Liver (tissue), 9 donors: ENCODE measurements around the gene RABEP2. TPM values are rescaled to one million over a fixed set of nuclear protein-coding genes. Genes with fewer than 3 reads are reported as not detected.
A peak's percentile ranks its signal among the peaks of the same experiment; 100 is the strongest.

ENCODE experiments used
- DNase-seq: peaks from one replicate; pipeline ENCODE4 v3.0.0-alpha.2; 2017; ENCODE audit warnings: low spot score
- H3K27ac ChIP-seq, 2 donors: one replicate each; pipeline ENCODE4 v1.7.0; 2013; ENCODE audit warnings: inconsistent platforms in 2 of 2, low read length in 2 of 2, control low read depth in 1 of 2, low read depth in 1 of 2, mild to moderate bottlenecking in 1 of 2
- H3K27me3 ChIP-seq, 4 donors: one replicate each; pipeline versions ENCODE4 v1.6.1 to v1.7.0; 2013; ENCODE audit warnings: low read length in 3 of 4, inconsistent platforms in 1 of 4, mild to moderate bottlenecking in 1 of 4, moderate library complexity in 1 of 4; ENCODE audit not compliant: control insufficient read depth in 4 of 4, insufficient read depth in 4 of 4
- H3K36me3 ChIP-seq, 4 donors: one replicate each; pipeline versions ENCODE4 v1.6.1 to v1.7.0; 2013; ENCODE audit warnings: low read length in 3 of 4, mild to moderate bottlenecking in 3 of 4, low read depth in 1 of 4, moderate library complexity in 1 of 4; ENCODE audit not compliant: control insufficient read depth in 4 of 4, insufficient read depth in 3 of 4
- H3K4me1 ChIP-seq, 4 donors: one replicate each; pipeline versions ENCODE4 v1.6.1 to v1.7.0; 2013; ENCODE audit warnings: low read length in 3 of 4, mild to moderate bottlenecking in 3 of 4, moderate library complexity in 1 of 4; ENCODE audit not compliant: control insufficient read depth in 4 of 4, insufficient read depth in 4 of 4
- H3K4me3 ChIP-seq, 3 donors: one replicate each; pipeline versions ENCODE4 v1.6.1 to v1.7.0; 2013; ENCODE audit warnings: low read length in 3 of 3, control low read depth in 1 of 3, low read depth in 1 of 3, mild to moderate bottlenecking in 1 of 3
- H3K9ac ChIP-seq, 2 donors: one replicate each; pipeline ENCODE4 v1.7.0; 2013; ENCODE audit warnings: low read length in 2 of 2, mild to moderate bottlenecking in 2 of 2, moderate library complexity in 2 of 2, control low read depth in 1 of 2, low read depth in 1 of 2
- H3K9me3 ChIP-seq, 4 donors: one replicate each; pipeline versions ENCODE4 v1.6.1 to v1.7.0; 2013; ENCODE audit warnings: low read length in 3 of 4; ENCODE audit not compliant: control insufficient read depth in 4 of 4
- ATF3 ChIP-seq: IDR thresholded peaks from 2 replicates; pipeline ENCODE4 v1.6.1; 2016; ENCODE audit warnings: antibody characterized with exemption
- CTCF ChIP-seq: fragments of 150-350 bp; IDR thresholded peaks from 2 replicates; pipeline ENCODE4 v1.5.1; 2017; ENCODE audit warnings: improper control_type of control experiment, low read depth, low read length; ENCODE audit not compliant: missing input control
- EGR1 ChIP-seq, 2 donors: IDR thresholded peaks; 2 replicates each; pipeline ENCODE4 v1.6.1; 2016 to 2018; ENCODE audit warnings: antibody characterized with exemption in 2 of 2, low read depth in 2 of 2
- FOXA1 ChIP-seq: IDR thresholded peaks from 2 replicates; pipeline ENCODE4 v1.6.1; 2016; ENCODE audit warnings: antibody characterized with exemption
- FOXA2 ChIP-seq: IDR thresholded peaks from 2 replicates; pipeline ENCODE4 v1.6.1; 2016; ENCODE audit warnings: antibody characterized with exemption
- GABPA ChIP-seq, 2 donors: IDR thresholded peaks in 1 of 2; conservative IDR thresholded peaks in 1 of 2; 2 replicates each; pipeline ENCODE4 v1.6.1; 2016; ENCODE audit warnings: antibody characterized with exemption in 2 of 2, mild to moderate bottlenecking in 1 of 2, moderate library complexity in 1 of 2
- HNF4A ChIP-seq, 2 donors: conservative IDR thresholded peaks; 2 replicates each; pipeline ENCODE4 v1.6.1; 2016; ENCODE audit warnings: antibody characterized with exemption in 2 of 2, mild to moderate bottlenecking in 2 of 2
- HNF4G ChIP-seq: IDR thresholded peaks from 2 replicates; pipeline ENCODE4 v1.6.1; 2016; ENCODE audit warnings: antibody characterized with exemption
- MAX ChIP-seq: IDR thresholded peaks from 2 replicates; pipeline ENCODE4 v1.6.1; 2016; ENCODE audit warnings: antibody characterized with exemption
- NR2F2 ChIP-seq: IDR thresholded peaks from 2 replicates; pipeline ENCODE4 v1.6.1; 2016; ENCODE audit warnings: antibody characterized with exemption
- RAD21 ChIP-seq, 2 donors: IDR thresholded peaks; 2 replicates each; pipeline ENCODE4 v1.6.1; 2016; ENCODE audit warnings: antibody characterized with exemption in 2 of 2, mild to moderate bottlenecking in 2 of 2
- REST ChIP-seq: IDR thresholded peaks from 2 replicates; pipeline ENCODE4 v1.6.1; 2016; ENCODE audit warnings: antibody characterized with exemption, mild to moderate bottlenecking
- RXRA ChIP-seq, 2 donors: IDR thresholded peaks; 2 replicates each; pipeline ENCODE4 v1.6.1; 2017 to 2018; ENCODE audit warnings: antibody characterized with exemption in 2 of 2, mild to moderate bottlenecking in 1 of 2
- SP1 ChIP-seq: IDR thresholded peaks from 2 replicates; pipeline ENCODE4 v1.6.1; 2018; ENCODE audit warnings: antibody characterized with exemption, mild to moderate bottlenecking
- TAF1 ChIP-seq: conservative IDR thresholded peaks from 2 replicates; pipeline ENCODE4 v1.6.1; 2016; ENCODE audit warnings: antibody characterized with exemption, mild to moderate bottlenecking
- YY1 ChIP-seq: IDR thresholded peaks from 2 replicates; pipeline ENCODE4 v1.6.1; 2016; ENCODE audit warnings: antibody characterized with exemption, mild to moderate bottlenecking
- ZBTB33 ChIP-seq: IDR thresholded peaks from 2 replicates; pipeline ENCODE4 v1.6.1; 2016; ENCODE audit warnings: antibody characterized with exemption
- whole genome bisulfite sequencing: extraction: QIAGEN DNeasy Blood & Tissue Kit; methylation state at CpG from one replicate; pipeline ENCODE4 v1.1.7; 2013; 5-methylcytosine and 5-hydroxymethylcytosine counted together
- polyA plus RNA-seq, 2 donors: library from polyadenylated mRNA; stranded (reverse) in 1 of 2; unstranded in 1 of 2; fragments of 200-250 nt in 1 of 2; fragments of >200 nt in 1 of 2; fragmentation: Nextera tagmentation in 1 of 2; extraction: Ambion mirVana in 1 of 2; gene quantifications; one replicate each; pipeline versions ENCODE4 v1.2.1 to v1.2.3, GENCODE V29; 2013 to 2015
- total RNA-seq, 2 donors: library from RNA; depleted of rRNA; stranded (reverse); fragments of >200 nt; gene quantifications; one replicate each; pipeline ENCODE4 v1.2.3, GENCODE V29; 2014
- donor health status: healthy.
- donor health status: healthy.
- donor health status: healthy.
- donor health status: healthy.
- donor health status: healthy.

Gene RABEP2
- total and polyA plus RNA-seq, 4 donors, result 3.0 to 16.1 (median 8.3) TPM

GRCh38 chr16:28958216-28958615 lies 33.2 kb upstream of the RABEP2 start:
- H3K36me3 ChIP-seq, result peaks cover 11 to 59% (median 36%) of the 10 kb centered on the region in 4 donors
- no peaks in the 10 kb centered on the region for H3K27me3 ChIP-seq
- no peak overlapping the region for H3K9ac ChIP-seq
- no peaks in the 10 kb centered on the region for H3K9me3 ChIP-seq
- no peak overlapping the region for H3K4me3 ChIP-seq
- no peak overlapping the region for H3K27ac ChIP-seq
- TF ChIP-seq HNF4A (conservative IDR thresholded peaks at IDR 0.05), result no peak
- no peak for TF ChIP-seq HNF4G
- TF ChIP-seq NR2F2, result no peak
- TF ChIP-seq GABPA (IDR thresholded peaks at IDR 0.05 in 1 of 2, conservative IDR thresholded peaks at IDR 0.05 in 1 of 2), result no peak
- no peak for TF ChIP-seq CTCF
- no peak for TF ChIP-seq ZBTB33
- no peak for TF ChIP-seq SP1
- no peak for TF ChIP-seq REST
- TF ChIP-seq YY1, result no peak
- no peak for TF ChIP-seq FOXA1
- TF ChIP-seq ATF3, result no peak
- TF ChIP-seq MAX, result no peak
- no peak for TF ChIP-seq RXRA (IDR thresholded peaks at IDR 0.05)
- TF ChIP-seq FOXA2, result no peak
- TF ChIP-seq EGR1 (IDR thresholded peaks at IDR 0.05; ENCODE audit: low read depth in 2 of 2), result no peak
- 95% methylated on average over 9 of the region's 9 CpGs for WGBS
- no peak for DNase-seq
- H3K4me1 ChIP-seq, result peaks cover 0 to 1% (median 0%) of the 10 kb centered on the region in 4 donors

- Histone ChIP-seq H3K4me1 (peaks cover 2 to 13% (median 12%) of the 10 kb centered on the region in 4 donors), H3K9me3 (no peaks in the 10 kb centered on the region), H3K27me3 (no peaks in the 10 kb centered on the region), H3K4me3 (peak overlapping the region; percentile 68 to 99 (median 80)), H3K36me3 (peaks cover 7 to 26% (median 20%) of the 10 kb centered on the region in 4 donors), H3K27ac (peak overlapping the region; percentile 57 to 69), H3K9ac (peak overlapping the region; percentile 58 to 65)
- WGBS, result 5% methylated on average over 17 of the region's 17 CpGs
- TF ChIP-seq HNF4G, result no peak
- no peak for TF ChIP-seq REST
- TF ChIP-seq TAF1, result no peak
- TF ChIP-seq NR2F2, result no peak
- TF ChIP-seq YY1, result no peak
- no peak for TF ChIP-seq FOXA1
- TF ChIP-seq FOXA2, result no peak
- TF ChIP-seq ATF3, result no peak
- no peak for TF ChIP-seq CTCF
- no peak for TF ChIP-seq EGR1 (IDR thresholded peaks at IDR 0.05; ENCODE audit: low read depth in 2 of 2)
- TF ChIP-seq RAD21 (IDR thresholded peaks at IDR 0.05), result no peak
- DNase-seq, result peak; percentile 59
These were observed 26.4 kb upstream of the RABEP2 start for GRCh38 chr16:28951410-28951943.
